Heart left ventricle (tissue), 13 donors: Measurements from ENCODE around the gene MIPOL1.

ENCODE experiments used
- POLR2A ChIP-seq, 2 donors: fragments of 450-650 bp; IDR thresholded peaks; one replicate each; pipeline ENCODE4 v1.6.1; 2017; ENCODE audit warnings: antibody characterized with exemption in 2 of 2, mild to moderate bottlenecking in 2 of 2, moderate library complexity in 2 of 2
- TF ChIP-seq, protein P1 (sequence below), 12 donors: fragments of 200-600 bp; sonication (generic) in 4 of 12; IDR thresholded peaks; one replicate each; pipeline versions ENCODE4 v1.5.0 to v1.8.0; 2018 to 2022; ENCODE audit warnings: antibody characterized with exemption in 12 of 12, mild to moderate bottlenecking in 5 of 12
- donor health status: ischemic (EF 13 %, LVEDD 7.1; RV severe dilation, severe dysfunction).
- donor health status: DM: no; HTN: yes; CAD: no.
- donor health status: DM: no; HTN: no; CAD: no.
- donor health status: ischemic (EF 25% LVEDD 6.9; RV normal size, moderate dysfunction).
- donor health status: ischemic (EF 25% LVEDD 5.7; RV mildly dilated, moderate dysfunction).
- donor health status: ischemic (EF 35%, LVEDD 5.7; RV mildly dilated, moderate dysfunction).
- donor health status: nonischemic (EF 11% LVEDD 7.7; RV severe dilation, severe dysfunction).
- donor health status: DM: yes; HTN: yes; CAD: no.
- donor health status: PGD.
- donor health status: ischemic (EF 29% LVEDD 5.4; RV normal size, mild dysfunction).
- donor health status: nonischemic (EF 23%, LVEDD 6.1; RV moderate dilation, normal function).

DNA sequence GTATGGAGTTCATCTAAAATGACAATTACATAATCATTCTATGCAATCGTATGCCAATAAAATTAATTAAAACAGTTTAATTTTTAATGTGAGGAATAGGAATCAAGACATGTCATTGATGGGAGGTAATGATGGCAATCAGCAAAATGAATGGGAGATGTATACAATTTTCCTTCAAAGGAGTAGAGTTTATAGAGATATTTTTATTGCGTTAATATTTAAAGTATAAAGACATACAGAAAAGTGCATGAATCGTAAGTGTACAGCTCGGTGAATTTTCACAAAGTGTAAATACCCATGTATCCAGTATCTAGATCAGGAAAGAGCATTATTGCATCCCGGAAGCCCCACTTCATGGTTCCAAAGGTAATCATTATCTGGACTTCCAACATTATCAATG is 1.2 kb downstream of the MIPOL1 start:
- TF ChIP-seq, protein P1, sequence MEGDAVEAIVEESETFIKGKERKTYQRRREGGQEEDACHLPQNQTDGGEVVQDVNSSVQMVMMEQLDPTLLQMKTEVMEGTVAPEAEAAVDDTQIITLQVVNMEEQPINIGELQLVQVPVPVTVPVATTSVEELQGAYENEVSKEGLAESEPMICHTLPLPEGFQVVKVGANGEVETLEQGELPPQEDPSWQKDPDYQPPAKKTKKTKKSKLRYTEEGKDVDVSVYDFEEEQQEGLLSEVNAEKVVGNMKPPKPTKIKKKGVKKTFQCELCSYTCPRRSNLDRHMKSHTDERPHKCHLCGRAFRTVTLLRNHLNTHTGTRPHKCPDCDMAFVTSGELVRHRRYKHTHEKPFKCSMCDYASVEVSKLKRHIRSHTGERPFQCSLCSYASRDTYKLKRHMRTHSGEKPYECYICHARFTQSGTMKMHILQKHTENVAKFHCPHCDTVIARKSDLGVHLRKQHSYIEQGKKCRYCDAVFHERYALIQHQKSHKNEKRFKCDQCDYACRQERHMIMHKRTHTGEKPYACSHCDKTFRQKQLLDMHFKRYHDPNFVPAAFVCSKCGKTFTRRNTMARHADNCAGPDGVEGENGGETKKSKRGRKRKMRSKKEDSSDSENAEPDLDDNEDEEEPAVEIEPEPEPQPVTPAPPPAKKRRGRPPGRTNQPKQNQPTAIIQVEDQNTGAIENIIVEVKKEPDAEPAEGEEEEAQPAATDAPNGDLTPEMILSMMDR (IDR thresholded peaks at IDR 0.05), result no peak
- no peak for TF ChIP-seq POLR2A (IDR thresholded peaks at IDR 0.05)
